ENCODE results near the gene ZW10.

DNA sequence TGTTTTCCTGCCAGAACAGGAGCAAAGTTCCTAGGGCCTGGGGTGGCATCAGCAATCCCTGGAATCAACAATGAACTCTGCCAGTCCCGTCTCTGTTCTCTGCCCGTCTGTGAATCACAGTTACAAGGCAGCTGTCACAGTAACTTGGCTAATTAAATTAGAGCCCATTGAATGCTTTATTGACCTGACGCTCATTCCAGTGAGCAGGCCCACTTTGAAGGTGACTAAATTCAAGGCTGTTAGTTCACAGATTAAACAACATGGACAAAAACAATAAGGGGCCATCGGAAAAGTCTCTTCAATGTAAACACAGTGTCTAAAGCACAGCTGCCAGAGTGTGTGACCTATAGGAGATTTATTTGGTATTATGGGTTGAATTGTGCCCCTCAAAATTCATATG, 49.7 kb downstream of the ZW10 start:
- TF ChIP-seq, protein P1, sequence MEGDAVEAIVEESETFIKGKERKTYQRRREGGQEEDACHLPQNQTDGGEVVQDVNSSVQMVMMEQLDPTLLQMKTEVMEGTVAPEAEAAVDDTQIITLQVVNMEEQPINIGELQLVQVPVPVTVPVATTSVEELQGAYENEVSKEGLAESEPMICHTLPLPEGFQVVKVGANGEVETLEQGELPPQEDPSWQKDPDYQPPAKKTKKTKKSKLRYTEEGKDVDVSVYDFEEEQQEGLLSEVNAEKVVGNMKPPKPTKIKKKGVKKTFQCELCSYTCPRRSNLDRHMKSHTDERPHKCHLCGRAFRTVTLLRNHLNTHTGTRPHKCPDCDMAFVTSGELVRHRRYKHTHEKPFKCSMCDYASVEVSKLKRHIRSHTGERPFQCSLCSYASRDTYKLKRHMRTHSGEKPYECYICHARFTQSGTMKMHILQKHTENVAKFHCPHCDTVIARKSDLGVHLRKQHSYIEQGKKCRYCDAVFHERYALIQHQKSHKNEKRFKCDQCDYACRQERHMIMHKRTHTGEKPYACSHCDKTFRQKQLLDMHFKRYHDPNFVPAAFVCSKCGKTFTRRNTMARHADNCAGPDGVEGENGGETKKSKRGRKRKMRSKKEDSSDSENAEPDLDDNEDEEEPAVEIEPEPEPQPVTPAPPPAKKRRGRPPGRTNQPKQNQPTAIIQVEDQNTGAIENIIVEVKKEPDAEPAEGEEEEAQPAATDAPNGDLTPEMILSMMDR (IDR thresholded peaks at IDR 0.05) = no peak
- TF ChIP-seq EP300 (IDR thresholded peaks at IDR 0.05) = no peak

Data from esophagus muscularis mucosa (tissue), 3 donors.